Thyroid gland (tissue), 4 donors: Measurements from ENCODE around the gene DMD.

ENCODE experiments used
- CTCF ChIP-seq, 6 experiments: fragments of 200-600 bp in 3 of 6; fragments of 450-650 bp in 3 of 6; sonication (generic) in 3 of 6; IDR thresholded peaks; one replicate each; pipeline ENCODE4 v1.5.1; 2016 to 2019; ENCODE audit warnings: antibody characterized with exemption in 6 of 6, mild to moderate bottlenecking in 2 of 6, inconsistent platforms in 1 of 6, moderate library complexity in 1 of 6
- POLR2A ChIP-seq, 2 donors: fragments of 450-650 bp; IDR thresholded peaks; one replicate each; pipeline ENCODE4 v1.6.1; 2017; ENCODE audit warnings: antibody characterized with exemption in 2 of 2, mild to moderate bottlenecking in 2 of 2, moderate library complexity in 1 of 2

- TF ChIP-seq CTCF (IDR thresholded peaks at IDR 0.05) (no peak), POLR2A (IDR thresholded peaks at IDR 0.05) (no peak)
Observed at GRCh38 chrX:31355206-31355955, 1856.0 kb downstream of the DMD start.
